Activated CD8-positive, alpha-beta memory T cell treated with anti-CD3 and anti-CD28 coated beads, Interleukin-2, amount 50 U/mL, for 24 hours (primary cell): ENCODE data around the gene CCDC177.

ENCODE experiments used
- DNase-seq: peaks from one replicate; pipeline ENCODE4 v3.0.0-alpha.2; 2020; ENCODE audit errors: extremely low read depth

CCDC177 gene

DNA sequence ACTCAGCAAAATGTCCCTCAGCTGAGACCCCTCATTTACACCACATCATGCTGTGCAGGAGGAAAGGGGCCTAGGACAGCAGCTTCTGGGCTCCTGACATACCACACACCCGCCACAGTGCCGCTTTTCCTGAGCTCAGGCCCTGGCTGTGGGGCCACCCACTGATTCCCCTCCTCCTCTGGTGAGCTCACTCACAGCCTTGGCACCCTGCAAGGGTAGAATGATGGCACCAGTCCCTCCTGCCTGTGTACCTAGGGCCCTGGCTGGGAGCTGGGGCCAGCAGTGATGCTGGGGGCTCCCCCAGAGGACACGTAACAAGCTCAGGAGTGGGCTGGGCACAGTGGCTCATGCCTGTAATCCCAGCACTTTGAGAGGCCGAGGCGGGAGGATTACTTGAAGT, 45.7 kb downstream of the CCDC177 start:
- no peak for DNase-seq

DNA sequence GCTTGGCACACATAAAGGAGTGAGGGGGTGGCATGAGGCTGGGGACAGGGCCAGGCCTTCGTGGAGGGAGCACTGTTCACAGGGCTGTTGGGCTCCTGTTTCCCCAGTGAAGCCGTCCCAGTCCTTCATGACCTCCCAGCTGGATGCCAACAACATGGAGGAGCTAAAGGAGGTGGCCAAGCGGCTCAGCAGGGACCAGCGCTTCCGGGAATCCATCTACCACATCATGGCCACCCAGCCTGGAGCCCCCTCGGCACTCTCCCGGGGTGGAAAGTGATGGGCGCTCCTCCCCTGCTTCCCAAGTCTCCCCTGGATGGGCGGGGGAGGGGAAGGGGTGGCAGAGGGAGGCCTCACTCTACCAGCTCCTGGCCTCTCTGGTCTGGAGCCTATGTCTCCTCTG, 46.5 kb downstream of the CCDC177 start:
- DNase-seq = no peak

DNA sequence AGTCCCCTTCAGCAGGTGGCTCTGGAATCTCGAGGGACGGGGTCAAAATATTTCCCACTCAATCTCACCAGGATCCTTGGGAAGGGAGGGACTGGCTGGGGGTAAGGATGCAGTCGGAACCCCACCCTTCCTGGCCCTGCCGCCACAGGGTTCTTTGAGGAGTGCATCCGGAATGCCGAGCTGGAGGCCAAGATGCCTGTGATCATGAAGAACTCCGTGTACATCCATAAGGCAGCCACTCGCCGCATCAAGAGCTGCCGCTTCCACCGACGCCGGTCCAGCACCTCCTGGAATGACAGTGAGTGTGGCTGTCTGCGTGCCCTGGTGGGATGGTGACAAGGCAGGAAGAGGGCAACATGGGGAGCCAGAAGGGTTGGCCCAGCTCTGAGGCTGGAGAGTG, 47.0 kb downstream of the CCDC177 start:
- no peak for DNase-seq

DNA sequence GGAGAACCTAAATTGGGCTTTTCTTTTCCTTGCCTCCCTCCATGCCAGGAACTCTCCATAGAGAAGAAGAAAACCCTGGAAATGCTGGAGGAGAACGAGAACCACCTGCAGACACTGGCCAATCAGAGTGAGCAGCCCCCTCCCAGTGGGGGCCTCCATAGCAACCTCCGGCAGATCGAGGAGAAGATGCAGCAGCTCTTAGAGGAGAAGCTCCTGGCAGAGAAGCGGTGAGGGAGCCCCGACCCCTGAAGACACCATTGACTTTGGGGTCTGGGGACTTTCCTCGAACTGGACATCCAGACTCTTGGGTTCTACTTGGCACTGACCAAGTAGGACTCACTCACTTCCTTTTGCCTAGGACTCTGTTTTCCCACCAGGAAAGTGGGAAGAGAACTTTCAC, 48.8 kb downstream of the CCDC177 start:
- DNase-seq = no peak

DNA sequence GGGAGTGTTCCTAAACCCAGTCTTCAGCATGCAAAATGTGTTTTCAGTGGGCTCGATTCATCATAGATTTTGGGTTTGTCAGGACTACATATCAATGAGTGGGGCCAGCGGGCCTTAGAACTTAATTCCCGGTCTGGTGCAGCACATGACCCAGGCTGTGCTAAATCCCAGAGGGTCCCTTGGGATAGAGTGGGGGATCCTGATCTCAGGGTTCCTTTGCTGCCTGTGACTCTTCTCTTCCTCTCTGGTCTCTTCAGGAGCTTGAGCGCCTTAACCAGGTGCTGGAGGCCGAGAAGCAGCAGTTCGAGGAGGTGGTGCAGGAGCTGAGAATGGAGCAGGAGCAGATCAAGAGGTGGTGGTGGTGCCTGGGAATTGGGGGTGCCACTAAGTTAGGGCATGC, 52.6 kb downstream of the CCDC177 start:
- no peak for DNase-seq
